ENCODE measurements around the gene TAP1. TPM values are rescaled to one million over a fixed set of nuclear protein-coding genes. Genes with fewer than 3 reads are reported as not detected.

TAP1 gene
- total RNA-seq, 1 experiment from 2014 or later, result 472 TPM

GRCh38 chr6:32865724-32866443, 12.4 kb upstream of the TAP1 start:
- no peak for DNase-seq (ENCODE audit: low read depth)

GRCh38 chr6:32862725-32863124, 9.2 kb upstream of the TAP1 start:
- no peak for DNase-seq (ENCODE audit: low read depth)

GRCh38 chr6:32860674-32861073, 7.2 kb upstream of the TAP1 start:
- no peak for DNase-seq (ENCODE audit: low read depth)

DNA sequence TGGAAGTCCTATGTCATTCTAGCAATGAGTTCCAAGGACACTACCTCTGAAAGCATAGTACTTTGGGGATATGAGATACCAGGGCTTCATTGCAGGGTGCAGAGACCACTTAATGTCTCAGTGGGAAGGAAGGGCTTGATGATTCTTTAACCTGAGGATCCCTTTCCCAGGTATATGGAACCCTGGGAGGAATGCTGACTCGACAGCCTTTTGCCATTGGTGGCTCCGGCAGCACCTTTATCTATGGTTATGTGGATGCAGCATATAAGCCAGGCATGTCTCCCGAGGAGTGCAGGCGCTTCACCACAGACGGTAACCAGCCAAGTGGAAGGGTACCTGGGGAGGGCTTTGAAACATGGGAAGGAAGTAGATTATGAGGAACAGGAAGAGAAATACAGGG, 4.7 kb upstream of the TAP1 start:
- no peak for DNase-seq (ENCODE audit: low read depth)

DNA sequence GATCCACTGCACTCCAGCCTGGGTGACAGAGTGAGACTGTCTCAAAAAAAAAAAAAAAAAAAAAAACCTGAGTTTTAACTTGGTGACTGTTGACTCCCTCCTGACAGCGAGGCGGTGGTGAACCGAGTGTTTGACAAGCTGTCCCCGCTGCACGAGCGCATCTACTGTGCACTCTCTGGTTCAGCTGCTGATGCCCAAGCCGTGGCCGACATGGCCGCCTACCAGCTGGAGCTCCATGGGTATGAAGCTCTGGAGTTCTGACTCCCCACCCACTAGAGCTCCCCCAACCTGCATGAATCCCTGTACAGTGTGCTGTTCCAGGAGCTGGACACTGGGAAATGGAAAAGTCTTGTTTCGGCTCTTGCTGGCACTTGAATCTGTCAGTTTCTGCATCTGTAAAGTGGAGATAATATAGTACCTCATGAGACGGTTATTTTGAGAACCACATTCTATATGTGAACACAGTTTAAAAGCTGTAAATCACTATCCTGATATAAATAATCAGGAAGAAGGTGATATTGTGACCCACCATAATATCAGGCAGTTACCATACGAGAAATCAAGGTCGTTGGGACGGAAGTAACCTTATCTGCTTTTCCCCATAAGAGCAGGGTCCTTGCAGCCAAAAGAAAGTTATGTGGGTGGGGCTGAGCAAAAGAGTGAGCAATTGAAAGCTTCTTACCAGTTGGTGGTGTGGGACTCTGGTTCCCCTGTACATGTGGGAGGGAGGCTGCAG, 3.8 kb upstream of the TAP1 start:
- DNase-seq (ENCODE audit: low read depth), result no peak

GRCh38 chr6:32855467-32856174, 2.1 kb upstream of the TAP1 start:
- no peak for DNase-seq (ENCODE audit: low read depth)

DNA sequence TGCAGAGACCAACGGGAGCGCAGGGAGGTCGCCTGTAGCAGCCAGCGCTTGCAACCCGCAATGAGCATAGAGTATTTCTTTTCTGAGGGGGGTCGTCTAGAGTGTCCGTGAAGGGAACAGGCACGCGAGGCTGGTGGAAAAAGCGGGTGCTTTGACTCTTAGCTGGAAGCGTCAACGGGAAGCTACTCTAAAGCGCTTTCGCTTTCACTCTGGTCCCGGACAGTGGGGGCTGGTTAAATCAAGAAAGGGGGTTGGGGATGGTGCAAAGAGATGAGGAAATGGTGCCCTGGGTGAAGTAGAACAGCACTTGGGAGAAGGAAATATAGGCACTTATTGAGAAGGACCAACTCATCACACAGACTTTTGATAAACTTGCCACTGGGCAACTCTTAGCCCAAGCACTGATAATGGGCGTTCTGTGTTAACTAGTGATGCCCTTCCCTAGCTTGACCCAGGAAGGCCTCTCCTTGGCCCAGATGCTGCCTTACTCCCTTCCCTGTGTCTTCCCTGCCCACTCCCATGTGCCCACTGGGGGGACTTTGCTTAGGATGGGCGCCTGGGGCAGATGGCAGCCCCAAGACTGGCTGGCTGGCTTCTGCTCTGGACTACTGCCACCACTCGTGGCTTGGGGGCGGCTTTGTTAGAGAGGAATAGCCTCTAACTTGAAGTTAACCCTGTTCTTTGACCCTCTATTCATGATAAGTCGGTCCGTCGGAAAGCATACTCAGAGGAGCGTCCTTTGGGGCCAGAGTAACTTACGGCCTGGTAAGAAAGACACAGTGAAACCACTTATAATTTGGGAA, 1.1 kb upstream of the TAP1 start:
- DNase-seq (ENCODE audit: low read depth), result peak; percentile 75

GRCh38 chr6:32852844-32853540, 512 bp downstream of the TAP1 start:
- peak; percentile 56 for DNase-seq (ENCODE audit: low read depth)

DNA sequence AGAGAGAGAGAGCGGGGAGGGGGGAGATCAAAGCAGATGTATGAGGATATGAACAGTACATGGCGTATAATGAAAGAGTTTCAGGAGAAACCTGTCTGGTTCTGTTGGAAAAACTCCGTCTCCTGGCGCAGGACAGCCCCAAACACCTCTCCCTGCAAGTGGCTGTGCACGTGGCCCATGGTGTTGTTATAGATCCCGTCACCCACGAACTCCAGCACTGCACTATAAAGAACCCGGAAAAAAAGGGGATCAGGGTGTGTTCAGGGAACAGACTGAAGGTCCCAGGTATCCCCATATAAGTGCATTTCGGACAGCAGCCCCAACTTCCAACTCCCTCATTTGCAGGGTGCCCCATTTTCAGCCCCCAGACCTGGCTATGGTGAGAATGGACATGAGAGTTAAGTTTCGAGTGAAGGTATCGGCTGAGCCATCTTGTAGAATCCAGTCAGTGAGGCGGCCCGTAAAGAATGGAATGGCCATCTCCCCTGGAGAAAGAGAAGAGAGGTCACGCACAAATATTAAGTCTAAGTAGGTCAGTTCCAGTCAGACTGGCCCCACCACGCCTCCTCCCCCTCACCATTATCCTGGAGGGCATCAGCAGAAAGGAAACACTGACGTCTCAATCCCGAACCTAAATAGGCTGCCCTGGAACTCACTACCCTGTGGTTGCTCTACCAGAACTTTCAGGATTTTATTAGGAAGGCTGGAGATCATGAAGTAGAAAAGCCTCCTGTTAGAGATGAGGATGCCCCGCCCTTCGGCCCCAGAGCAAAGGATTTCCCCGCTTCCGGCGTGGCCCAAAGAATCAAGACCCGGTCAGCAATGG, 1.3 kb downstream of the TAP1 start:
- peak; percentile 61 for DNase-seq (ENCODE audit: low read depth)

DNA sequence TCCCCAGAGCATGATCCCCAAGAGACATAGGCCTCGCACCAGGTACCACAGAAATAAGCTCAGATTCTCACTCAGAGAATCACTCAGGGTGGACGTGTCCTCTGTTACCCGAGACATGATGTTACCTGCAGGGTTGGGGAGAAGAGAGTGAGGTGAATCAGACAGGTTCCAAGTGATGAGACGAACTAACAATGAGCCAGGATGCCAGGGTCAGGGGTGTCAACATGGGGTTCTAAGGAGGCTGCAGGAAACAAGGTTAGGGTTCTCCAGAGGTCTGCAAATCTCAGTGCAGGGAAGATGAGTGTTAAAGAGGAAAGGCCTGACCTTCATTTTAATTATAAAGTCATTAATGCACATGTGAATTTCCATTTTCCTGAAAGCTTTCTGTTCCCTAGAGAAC, 2.5 kb downstream of the TAP1 start:
- no peak for DNase-seq (ENCODE audit: low read depth)

DNA sequence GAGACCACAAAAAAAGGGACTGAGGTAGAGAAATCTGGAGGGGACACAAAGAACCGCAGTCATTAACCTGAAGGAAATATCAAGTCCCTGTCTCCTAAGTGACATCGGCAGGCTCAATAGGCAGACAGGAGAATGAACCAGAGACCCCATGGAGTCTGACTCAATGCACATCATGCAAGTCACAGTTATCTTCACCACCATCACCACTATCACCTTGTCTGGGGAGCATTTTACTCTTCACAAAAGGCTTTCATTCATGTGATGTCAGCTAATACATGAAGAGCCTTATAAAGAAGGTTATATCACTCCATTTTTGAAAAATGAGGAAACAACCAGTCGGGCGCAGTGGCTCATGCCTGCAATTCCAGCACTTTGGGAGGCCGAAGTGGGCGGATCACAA, 4.4 kb downstream of the TAP1 start:
- DNase-seq (ENCODE audit: low read depth), result no peak

GRCh38 chr6:32847795-32848194, 5.7 kb downstream of the TAP1 start:
- no peak for DNase-seq (ENCODE audit: low read depth)

GRCh38 chr6:32847004-32847403, 6.5 kb downstream of the TAP1 start:
- no peak for DNase-seq (ENCODE audit: low read depth)

GRCh38 chr6:32845384-32845884, 8.1 kb downstream of the TAP1 start:
- DNase-seq (ENCODE audit: low read depth), result peak; percentile 65

DNA sequence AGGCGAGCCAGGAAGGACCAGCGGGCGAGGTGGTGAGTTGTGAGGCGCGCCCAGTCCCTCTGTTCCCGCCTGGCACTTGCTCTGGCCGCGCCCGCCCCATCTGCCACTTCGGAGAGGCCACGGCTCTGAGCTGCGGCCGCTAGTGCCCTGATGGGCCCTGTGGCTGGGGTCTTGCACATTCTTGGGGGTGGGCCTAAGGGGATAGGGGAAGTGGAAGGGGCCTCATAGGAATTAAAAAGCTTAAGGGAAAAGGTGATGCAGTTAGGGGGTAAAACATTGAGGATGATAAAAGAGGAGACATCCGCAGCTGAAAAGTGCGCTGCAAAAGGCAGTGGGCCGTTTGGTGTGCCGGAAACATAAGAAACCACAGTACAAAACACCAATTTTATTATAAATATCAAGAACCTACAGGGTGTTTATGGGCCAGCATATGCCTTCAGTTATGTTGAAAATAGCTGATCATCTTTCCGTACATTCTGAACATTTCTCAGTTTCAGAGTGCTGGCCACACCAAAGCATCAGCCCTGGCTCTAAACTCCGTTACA, 8.6 kb downstream of the TAP1 start:
- no peak for DNase-seq (ENCODE audit: low read depth)

GRCh38 chr6:32843979-32844838, 9.3 kb downstream of the TAP1 start, which contains the start of gene PSMB8:
TSS of gene PSMB8 (minus strand) at chr6:32844047. CDS start at chr6:32843996, 51 bp downstream.
- peak; percentile 99 for DNase-seq (ENCODE audit: low read depth)

DNA sequence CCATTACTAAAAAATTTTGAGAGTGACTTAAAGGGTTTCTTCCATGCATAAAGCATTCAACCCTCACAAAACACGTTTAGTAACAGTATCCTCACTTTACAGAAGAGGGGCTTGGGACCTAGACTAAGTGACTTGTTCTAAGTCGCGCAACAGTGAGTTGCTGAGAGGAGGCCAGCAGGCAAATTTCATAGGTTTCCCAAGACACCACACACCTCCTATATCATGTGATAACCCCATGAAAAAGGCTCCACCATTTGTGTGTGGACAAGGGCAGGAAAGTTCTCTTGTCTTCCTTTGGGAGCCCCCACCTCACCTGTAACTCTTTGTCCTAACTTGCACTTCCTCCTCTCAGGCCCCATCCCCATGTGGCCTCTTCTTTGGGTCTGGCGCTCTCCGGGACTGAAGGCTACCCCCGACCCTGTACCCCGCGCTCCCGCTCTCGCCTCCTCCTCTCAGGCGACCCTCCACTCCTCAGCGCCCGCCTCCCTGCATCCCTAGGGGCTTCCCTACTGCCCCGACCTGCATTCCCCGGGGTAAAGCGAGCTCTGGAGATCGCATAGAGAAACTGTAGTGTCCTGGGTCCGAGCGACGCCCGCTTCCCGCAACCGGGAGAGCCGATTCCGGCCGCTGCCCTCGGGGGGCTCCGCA, 10.0 kb downstream of the TAP1 start:
- DNase-seq (ENCODE audit: low read depth), result peak; percentile 36

GRCh38 chr6:32842690-32843089, 10.8 kb downstream of the TAP1 start:
- no peak for DNase-seq (ENCODE audit: low read depth)

Measured in M059J (cell line).